CD4-positive, alpha-beta T cell treated with Interleukin-10 for 1 hour (primary cell): ENCODE data around the gene LARP6.
A peak's percentile ranks its signal among the peaks of the same experiment; 100 is the strongest.
"Not testable (repeated sequence)": the region's sequence is repeated elsewhere in the genome, so short reads cannot be mapped to it uniquely, and the experiment has no call there.

Experiments used
- DNase-seq: peaks from one replicate; pipeline ENCODE4 v3.0.0-alpha.2; 2020

LARP6 gene

DNA sequence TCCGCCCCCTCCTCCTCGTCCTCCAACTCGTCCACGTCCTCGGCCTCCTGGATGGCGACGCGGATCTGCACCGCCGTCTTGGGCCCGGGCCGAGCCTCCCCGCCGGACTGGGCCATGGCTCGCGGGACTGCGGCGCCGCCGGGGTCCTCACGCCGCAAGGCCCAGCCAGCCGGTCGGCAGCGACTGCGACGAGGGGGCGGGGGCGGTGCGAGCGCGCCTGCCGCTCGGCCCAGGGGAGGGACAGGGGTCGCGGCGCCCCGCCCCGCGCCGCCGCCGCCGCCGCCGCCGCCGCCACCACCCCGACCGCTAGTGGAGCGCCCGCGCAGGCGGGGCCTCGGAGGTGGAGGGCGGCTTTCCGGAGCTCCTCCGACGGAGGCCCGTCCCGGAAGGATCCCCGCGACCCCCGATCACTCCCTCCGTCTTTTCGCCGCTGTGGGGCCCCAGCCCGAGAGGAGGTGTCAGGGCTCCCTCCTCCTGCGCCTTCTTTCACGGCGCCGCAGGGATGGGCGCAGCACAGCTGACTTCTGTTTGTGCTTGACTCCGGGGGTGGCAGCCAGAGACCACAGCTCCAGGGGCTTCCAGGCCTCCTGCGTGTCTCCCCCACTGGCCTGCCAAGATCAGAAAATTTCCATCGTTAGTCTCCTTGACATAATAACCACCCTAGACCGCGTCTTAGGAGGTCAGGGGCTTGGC lies at the start of gene LARP6:
TSS of gene LARP6 (minus strand) at position 185 of the 693 bp plus-strand sequence. CDS start at position 116, 69 bp downstream.
- no peak for DNase-seq

DNA sequence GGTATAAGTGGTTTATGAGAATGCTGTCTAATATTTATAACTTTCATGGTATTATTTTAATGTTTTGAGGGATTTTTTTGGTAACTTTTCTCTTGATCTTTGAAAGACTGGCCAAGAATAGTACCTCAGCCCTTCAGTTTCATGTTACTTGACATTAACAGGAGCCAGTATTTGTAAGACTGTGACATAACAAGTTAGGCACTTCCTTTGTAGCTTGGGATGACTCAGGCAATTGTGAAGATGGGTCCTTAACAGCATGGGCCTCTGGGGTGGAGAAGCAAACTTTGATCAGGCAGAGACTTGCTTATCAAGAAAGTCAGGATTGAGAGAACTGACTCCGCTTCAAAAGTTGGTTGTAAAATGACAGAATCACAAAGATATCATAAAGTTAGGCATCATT lies 48.1 kb upstream of the LARP6 start:
- DNase-seq = no peak

- no peak for DNase-seq
Measured at GRCh38 chr15:70892912-70893560, 39.1 kb upstream of the LARP6 start.

- peak; percentile 49 for DNase-seq
Measured at GRCh38 chr15:70892002-70892911, 38.3 kb upstream of the LARP6 start, which contains the start of the genes LRRC49 and THAP10. LRRC49 (plus strand) TSS chr15:70892826; CDS start chr15:70892895, 69 bp downstream. THAP10 (minus strand) TSS chr15:70892433; CDS start chr15:70892272, 161 bp downstream.

DNA sequence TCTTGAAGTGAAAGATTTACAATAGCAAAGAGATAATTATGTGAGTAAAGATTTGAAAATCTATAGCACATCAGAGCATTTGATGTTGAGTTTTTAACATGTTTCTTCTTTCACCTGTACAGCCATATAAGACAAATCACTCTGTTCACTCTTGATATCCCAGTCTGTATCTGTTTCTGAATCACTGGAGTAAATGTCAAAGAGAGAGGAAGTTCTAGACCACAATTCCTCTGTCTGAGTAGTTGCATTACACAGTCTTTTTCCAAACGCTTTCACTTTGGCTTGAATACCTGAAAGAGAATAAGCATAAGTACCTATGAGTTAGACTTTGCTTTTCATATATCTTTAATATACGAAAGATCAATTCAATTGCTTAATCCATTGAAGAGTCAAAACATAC lies 28.4 kb upstream of the LARP6 start:
- no peak for DNase-seq

DNA sequence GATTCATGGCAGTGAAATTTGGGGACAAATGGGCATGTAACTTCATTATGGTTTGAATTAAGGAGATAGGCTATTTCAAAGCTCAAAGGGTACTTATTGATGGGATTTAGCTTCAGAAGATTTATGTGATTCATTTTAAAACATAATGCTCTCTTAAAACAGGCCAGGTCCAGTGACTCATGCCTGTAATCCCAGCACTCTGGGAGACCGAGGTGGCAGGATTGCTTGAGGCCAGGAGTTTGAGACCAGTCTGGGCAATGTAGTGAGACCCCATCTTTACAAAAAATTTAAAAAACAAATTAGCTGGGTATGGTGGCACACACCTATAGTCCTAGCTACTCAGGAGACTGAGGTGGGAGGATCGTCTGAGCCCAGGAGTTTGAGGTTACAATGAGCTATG lies 26.8 kb upstream of the LARP6 start:
- no peak for DNase-seq

DNA sequence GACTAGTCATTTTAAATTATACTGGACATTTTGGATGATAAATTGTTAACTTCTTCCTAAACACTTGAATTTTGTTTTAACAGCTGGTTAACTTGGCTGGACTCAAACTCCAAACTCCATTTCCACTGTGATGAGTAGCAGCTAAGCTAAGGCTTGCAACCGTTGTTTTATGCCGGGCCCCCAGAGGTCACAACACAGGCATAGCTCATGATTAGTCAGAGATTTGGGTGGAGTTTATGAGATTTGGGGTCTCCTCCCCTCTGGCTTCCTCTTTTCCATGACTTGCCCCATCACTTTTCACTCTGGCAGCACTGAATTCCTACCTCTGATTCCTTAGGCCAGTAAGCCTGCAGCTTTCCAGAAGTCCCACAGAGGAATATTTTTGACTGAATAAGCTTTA lies 25.4 kb upstream of the LARP6 start:
- no peak for DNase-seq

DNA sequence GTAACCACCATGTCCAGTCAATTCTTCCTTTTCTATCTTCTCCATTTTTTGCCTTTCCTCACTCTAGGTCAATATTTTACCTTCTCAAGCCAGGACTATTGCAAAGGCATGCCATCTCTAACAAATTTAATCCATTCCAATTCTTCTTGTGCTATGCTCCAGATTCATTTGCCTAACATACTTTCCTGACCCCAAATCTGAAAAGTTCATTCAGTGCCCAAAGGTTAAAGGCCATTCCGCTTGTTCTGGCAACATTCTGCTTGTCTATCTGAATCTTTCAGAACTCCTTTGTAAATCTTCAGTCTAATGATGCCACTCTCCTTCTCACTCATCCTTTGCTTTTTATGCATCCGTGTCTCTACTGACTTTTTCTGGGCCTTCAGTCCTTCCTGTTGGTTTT lies 22.7 kb upstream of the LARP6 start:
- no peak for DNase-seq

GRCh38 chr15:70876011-70876410 lies 22.1 kb upstream of the LARP6 start:
- DNase-seq = no peak

DNA sequence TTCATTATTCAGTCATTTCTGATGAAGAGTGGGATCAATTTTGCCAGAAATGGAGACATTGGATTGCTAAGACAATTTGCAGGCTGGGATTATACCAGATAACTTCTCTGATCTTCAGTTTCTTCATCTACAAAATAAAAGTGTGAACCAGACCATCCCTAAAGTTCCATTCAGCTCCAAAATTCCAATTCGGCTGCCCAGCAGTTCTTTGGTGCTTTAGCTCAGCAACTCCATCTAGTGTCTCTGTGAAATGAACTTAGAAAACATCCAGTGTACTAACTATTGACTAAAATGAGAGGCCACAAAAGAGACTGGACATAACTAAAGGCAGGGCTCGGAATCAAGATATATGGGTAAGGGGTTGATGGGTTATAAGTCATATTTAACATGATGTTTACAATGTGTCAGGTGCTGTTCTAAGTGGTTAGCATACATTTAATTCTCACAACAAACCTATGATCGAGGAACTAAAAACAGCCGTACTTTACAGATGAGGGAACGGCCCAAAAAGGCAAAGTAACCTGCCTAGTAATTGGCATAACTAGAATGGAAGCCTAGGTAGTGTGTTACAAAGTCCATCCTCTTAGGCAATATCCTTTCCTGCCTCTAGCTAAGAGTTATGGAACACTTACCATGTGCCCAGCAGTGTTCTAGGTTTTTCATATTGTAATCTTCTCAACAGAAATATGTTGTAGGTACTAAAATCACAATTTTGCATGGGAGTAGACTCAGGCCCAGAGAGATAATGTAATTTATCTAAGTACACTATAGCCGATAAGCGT lies 21.2 kb upstream of the LARP6 start:
- no peak for DNase-seq

GRCh38 chr15:70873232-70874054 lies 19.5 kb upstream of the LARP6 start:
- DNase-seq = no peak

- not testable (repeated sequence) for DNase-seq
Measured at GRCh38 chr15:70871490-70871889, 17.5 kb upstream of the LARP6 start.

DNA sequence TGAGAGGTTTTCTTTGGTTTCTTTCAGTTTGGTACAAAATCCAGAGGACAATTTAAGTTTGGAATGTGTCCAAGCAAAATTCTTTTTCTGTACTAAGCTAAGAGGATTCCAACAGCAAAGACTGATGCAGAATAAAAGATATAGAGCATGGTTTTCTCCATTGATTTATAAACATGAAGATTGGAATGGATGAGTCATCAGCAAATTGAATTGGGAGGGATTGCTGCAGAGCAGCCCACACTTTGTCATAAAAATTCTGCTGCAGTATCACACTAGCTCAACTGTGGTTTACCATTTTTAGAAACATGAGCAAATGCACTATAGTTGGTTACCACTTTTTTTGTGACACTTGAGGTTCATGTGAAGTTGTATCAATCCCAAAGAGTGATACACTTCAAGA lies 16.1 kb upstream of the LARP6 start:
- no peak for DNase-seq

- DNase-seq = no peak
Measured at GRCh38 chr15:70869346-70869745, 15.4 kb upstream of the LARP6 start.

DNA sequence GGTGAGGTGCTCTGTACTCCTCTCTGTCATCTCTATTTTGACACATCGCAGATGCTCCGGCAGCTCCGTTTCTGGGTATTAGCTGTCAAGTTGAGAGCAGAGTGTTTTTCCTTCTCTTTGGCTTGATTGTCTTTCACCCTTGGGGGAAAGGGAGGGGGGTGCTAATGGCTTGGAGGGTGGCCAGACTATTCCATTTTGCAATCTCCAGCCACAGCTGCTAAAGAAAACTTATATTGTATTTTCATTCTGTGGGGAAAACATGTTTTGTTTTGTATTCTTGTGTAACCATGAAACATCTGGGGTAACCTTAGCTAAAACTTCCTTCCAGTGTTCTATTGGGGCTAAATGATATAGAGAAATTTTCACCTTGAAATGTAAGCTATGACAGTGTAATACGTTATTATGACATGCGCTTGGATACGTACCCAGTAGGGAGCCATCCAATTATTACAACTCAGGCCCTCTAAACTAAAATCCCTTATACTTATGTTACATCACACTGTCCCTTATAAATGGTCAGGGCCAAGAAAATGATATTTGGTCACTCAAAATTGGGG lies 14.0 kb upstream of the LARP6 start:
- no peak for DNase-seq

GRCh38 chr15:70866982-70867641 lies 13.2 kb upstream of the LARP6 start:
- DNase-seq = no peak

DNA sequence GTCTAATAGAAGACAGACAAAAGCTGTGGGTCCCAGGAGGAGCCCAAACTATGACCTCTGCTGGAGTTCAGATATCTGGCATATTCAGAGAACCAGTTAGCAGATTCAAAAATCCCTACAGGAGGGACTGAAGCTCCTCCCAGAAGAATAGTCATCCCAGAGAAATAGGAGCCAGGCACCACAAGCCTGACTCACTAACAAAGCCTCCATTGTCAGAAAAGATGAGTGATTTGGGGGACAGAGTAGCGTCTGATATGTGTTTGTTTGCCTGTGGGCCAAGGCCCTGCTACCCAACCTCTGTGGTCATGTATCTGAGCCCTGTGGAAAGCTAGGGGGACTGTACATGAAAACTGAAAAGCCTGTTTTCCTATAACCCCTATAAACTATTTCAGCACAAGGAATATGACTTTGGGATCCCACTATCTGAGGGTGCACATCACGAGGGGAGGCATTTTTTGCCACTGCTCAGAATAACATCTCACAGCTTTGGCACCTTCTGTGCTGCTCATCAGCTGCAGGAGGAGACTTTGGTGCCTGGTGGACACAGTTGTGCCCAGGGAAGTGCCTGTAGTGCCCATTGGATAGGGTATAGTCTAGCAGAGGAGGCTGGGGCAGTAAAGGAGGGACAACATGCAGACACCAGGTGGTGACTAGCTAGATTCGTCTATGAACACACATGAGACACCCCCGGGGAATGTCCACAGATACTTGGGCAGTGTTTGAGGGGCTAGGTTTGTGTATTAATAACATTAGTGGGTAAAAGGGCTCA lies 9.7 kb upstream of the LARP6 start:
- no peak for DNase-seq

- no peak for DNase-seq
Measured at GRCh38 chr15:70859998-70860397, 6.0 kb upstream of the LARP6 start.

GRCh38 chr15:70859322-70859908 lies 5.5 kb upstream of the LARP6 start:
- DNase-seq = no peak
